NCI-H774 (cell line): ENCODE results near the gene ATXN10.

ENCODE experiments used
- DNase-seq: peaks from one replicate; lab custom pipeline; 2025; lab: John Stamatoyannopoulos, UW

ATXN10 gene

DNA sequence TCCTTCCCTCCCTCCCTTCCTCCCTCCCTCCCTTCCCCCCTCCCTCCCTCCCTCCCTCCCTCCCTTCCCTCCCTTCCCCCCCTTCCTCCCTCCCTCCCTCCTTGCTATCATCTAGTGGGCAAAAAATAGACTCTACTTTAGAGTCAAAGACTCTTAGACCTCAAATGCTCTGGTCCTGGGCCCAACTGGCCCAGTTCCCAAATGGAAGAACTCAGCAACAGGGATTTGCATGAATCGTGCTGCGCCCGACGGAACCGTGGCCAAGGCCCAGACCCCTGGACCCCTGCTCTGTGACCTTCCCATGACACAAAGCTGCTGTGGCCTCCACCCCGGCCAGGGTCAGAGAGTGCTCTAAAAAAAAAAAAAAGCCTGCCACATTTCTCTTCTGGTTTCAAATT is 207.9 kb downstream of the ATXN10 start:
- no peak for DNase-seq

DNA sequence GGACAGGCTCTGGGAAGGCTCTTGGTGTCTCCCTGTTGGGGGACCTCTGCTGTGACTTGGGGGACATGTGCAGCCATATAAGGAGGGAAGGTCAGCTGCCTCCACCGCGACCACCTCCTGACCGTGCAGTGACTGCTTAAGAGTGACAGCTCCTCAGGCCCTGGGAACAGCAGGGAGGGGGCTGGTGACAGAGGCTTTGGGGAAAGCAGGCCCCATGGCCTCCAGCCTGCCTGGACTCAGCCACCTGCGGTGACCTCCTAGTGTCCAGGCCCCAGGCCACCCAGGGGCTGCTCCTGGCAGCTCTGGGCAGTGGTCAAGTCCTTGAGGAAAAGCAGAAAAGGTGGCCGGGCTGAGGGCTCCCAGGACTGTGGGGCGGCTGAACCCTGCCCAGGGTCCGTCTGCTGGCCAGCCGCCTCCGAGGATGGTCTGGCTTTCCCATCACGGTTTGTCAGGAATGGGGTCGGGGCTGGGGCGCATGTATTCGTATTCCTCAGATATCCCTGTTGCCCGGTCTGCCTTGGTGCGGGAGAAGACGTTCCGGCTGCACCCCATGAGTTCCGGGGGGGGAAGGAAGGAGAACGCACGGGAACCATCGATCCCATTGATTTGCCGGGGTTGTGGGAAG is 208.6 kb downstream of the ATXN10 start:
- no peak for DNase-seq

DNA sequence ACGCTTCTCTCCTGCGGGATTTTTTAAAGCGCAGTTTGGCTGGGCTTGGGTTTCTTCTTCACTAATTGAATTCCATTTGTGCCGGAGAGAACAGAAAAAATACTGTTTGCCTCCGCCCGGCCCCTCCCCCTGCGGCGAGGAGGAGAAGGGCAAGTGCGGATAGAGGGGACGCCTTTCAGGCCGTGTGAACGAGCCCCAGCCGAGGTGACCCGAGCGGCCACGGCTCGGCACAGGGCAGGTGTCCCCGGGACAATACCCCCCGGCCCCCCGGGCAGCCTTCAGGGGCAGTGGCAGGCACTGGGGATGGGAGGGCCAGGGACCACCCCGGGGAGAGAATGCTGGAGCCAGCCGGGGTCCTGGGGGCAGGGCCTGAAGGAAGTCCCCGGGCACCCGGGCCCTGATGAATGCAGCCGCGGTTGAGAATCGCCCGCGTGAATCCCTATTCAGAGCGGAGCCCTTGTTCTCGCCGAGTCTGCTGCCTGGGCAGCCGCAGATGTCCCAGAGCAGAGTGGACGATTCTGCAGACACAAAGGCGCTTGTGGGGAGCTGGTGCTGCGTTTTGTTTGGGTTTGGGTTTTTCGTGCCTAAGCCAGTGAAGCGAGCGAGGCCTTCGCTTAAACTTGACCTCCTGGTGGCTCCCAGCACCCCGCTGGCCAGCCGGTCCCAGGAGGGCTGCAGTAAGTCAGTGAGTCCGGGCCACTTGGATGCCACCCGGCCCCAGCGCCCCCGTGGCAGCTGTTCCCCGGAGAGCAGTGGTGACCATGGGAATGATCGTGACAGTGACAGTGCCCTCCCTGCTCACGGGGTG is 209.3 kb downstream of the ATXN10 start:
- no peak for DNase-seq

DNA sequence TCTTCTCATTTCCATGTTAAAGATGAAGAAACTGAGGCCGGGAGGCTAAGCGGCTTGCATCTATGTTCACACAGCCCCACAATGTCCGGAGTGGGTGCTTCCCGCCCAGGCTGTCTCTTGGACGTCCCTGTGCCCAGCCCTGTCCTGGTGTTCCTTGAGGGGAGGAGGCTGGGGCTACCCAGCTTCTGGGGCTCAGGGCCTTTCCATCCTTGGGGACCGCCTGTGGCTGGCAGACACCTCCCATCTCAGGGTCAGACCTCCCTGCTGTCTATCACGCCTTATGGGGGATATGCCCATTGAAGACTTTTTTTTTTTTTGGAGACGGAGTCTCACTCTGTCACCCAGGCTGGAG is 209.9 kb downstream of the ATXN10 start:
- no peak for DNase-seq

DNA sequence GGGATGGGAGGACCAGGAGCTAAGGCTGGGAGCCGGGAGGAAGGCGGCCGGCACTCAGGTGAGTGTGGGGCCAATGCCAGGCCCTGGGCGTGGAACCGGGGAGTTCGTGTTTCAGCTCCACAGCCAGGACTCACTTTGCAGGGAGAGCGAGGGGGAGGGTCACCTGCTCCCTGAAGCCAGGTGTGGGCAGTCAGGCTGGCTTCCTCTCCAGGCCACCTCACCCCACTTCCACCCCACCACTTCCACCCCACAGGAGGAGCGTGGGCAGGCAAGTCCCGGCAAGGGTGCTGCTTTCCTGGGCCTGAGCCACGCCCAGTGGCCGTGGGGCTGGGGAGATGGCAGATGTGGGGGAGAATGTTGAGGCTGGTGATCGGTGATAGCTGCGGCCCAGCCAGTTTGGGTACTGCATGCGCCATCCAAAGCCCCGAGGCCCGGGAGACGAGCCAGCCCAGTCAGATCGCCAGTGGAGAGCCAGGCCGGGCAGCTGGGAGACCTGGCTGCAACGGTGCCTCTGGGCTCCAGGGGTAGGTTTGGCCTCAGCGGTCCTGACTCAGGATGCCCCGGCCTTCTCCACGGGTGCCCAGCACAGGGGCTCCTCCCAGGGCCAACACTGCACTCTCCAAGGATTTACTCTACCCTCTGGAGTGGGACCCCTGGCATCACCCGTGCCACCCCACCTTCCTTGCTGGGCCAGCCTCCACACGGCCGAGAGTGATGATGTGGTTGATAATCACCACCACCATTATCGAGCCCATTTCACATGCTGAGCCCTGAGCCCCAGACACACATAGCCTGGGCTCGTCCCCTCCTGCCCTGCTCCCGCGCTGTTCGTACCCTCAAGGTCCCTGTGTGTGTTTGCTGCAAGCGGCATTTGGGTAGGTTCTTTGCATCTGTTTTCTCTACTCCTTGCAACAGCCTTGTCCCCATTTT is 211.5 kb downstream of the ATXN10 start:
- DNase-seq, result no peak

DNA sequence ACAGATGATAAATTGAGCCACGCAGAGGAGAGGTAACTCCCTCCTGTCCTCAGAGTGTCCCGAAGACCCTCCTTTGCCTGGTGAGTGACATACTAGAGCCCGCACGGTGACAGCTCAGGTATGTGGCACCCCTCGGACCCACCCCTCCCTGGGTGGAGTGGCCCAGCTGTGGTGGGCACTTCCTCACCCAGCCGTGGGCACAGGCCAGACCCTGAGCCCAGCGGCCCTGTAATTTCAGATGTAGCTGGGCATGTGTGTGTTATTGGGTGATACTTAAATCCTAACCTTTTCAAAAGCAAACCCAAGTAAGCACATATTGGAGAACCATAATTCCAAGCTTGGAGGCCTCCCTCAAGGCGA is 212.2 kb downstream of the ATXN10 start:
- no peak for DNase-seq

DNA sequence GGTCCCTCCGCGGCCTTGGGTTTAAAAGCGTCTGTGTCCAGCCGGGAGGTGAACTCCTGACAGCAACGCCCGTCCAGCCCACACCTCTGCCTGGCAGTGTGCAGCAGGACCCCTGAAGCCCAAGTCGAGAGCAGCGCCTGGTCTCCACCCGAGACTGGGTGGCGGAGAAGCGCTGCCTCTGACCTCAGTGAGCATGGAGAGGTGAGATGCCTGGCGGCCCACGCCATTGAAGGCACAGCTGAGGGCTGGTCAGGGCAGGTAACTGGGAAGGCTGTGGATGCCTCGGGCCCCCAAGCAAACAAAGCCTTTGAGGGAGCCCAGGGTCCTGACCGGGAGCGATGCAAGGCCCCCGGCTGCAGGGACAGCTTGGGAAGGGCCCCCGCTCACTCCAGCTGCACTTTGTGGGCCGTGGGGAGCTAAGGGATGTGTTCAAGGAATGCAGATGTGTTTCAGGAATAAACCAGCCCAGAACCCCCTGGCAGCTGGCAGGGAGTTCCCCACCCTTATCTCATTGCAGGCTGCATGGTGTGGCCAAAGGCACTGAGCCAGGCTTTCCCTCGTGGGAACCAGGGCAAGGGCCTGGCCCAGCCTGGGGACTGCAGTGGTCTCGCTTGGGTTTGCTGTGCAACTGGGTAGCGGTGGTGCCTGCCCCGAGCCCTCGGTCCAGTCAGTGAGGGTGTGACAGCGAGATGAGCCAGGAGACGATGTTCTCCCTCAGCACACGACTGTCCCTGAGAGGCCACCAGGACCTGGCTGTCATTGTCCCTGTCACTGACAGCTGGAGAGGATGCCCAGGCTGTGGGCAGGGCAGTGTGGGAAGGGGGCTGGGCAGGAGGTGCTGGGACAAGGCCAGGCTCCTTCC is 212.8 kb downstream of the ATXN10 start:
- DNase-seq, result no peak

DNA sequence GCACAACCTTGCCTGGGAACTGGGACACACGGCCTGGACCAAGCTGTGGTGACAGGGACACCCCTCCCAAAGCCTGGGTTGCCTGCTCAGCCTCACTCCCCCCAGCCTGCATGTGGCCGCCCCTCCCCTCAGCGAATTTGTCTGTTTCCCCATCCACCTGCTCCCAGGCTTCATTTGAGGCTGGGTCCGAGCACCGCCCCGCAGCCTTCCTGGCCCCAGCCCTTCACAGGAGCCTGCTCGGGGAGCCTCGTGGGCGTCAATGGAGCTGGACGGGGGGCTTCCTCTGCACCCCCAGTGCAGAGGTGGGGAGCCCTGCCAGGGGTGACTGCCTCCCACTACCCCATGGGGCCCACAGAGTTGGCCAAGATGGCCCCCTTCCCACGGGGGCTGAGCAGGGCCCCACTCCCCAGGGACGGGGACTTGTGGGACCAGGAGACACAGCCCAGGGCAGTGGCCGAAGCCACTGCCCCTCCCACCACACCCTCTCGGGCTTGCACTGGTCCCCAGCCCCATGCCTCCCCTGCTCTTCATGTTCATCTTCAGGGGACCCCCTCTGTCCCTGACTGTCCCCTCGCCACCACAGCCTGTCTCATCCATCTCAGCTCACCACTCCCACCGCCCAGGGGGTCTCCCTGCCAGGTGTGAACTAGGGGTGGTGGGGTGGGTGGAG is 213.7 kb downstream of the ATXN10 start:
- no peak for DNase-seq

DNA sequence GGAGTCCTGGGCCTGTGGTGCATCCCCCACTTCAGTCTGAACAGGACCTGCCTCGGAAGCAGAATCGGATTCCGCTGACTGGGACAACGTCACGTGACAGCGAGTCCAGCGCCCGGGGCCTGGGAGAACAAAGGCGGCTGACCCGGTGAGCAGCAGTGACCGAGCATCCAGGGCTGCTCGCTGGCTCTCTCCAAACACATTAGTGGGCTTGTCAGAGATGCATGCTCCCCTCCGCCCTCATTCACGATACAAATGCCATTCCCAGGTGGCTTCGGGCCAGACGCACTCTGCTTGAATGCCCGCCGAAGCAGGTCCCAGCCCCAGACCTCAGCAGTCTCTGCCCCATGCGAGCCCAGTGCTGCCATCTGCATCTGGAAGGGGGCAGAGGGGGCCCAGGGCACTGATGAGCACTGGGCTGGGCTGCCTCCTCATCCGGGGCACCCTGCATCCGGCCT is 214.3 kb downstream of the ATXN10 start:
- DNase-seq, result no peak

DNA sequence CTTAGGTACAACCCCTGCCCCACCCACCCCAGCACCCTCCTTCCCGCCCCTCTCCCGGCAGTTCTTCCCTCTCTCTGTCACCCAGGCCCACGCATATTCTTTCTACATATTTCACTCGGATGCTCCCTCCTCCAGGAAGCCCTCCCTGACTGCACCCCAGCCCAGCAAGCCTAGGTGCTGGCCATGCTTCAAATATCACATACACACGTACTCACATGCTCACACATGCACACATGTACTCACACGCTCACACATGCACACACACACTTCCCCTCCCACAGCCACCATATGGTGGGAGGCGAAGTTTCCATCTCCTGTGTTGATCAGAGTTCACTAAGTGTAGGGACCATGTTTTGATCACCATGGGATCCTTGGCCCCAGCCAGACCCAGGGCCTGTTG is 214.9 kb downstream of the ATXN10 start:
- no peak for DNase-seq

DNA sequence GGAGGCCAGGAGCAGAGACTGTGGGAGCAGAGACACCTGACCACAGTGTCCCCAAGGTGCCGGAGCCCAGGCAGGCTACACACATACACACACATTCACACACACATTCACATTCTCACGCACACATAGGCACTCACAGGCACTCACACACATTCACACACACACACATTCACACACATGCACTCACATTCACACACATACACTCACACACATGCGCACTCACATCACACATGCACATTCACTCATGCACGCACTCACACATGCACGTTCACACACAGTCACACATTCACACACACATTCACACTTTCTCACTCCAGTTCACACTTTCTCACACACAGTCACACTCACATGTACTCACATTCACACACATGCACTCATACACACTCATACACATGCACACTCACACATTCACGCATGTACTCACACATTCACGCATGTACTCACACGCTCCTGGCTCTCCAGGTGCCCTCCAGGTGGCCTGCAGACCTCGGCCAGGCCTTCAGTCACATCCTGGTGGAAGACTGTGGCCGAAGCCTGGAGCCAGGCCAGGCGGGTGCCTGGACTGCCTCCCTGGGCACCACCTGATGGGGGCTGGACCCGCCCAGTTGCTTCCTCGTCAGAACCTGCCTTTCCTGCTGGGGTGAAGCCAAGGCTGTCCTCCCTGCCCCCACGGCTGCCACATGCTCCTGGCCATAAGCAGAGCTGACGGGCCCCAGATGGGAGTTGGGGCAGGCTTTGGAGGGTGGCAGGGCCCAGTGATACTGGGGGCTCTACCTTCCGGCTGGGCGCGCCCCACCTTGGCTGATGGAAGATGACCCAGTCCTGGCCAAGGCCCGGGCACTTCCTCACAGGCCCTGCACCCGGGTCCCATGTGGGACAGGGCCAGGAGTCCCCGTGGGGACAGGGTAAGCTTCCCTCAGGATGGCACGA is 215.8 kb downstream of the ATXN10 start:
- no peak for DNase-seq

DNA sequence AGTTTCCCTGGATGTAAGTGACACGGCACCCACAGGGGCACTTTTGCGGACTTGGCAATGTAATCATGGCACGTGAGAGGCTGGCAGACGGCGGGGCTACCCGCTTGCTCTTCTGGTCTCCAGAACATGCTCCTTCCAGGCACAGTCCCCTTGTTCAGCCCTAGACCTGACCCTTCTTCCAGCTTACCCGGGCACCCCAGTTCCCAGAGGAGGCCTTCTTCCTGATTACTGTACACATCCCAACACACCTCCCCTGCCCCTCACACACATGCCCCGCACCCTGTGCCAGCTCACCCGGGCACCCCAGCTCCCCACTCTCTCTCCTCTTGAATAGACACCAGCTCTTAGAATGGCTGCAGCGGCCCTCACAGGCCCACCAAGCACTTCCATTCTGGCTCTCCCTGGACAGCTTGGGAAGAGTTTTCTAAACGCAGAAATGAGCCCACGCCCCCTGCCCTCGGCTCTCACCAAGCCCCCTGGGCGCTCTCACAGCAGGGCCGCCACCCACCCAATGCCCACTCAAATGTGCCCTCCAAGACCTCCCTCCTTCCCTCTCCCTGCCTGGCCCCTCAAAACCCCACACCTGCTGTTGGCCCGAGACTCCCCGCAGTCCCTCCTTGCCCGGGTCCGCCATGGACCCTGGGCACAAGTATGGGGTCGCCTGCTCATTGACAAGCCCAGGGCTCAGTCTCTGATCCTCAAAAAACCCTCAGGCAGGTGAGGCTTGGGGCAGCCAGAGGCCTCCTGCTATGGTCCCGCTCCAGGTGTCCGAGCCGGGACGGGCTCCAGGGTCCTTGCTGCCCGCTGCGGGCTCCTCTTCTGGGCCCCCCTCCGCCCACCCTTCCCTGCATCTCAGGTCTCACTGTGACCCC is 216.8 kb downstream of the ATXN10 start:
- DNase-seq, result no peak

DNA sequence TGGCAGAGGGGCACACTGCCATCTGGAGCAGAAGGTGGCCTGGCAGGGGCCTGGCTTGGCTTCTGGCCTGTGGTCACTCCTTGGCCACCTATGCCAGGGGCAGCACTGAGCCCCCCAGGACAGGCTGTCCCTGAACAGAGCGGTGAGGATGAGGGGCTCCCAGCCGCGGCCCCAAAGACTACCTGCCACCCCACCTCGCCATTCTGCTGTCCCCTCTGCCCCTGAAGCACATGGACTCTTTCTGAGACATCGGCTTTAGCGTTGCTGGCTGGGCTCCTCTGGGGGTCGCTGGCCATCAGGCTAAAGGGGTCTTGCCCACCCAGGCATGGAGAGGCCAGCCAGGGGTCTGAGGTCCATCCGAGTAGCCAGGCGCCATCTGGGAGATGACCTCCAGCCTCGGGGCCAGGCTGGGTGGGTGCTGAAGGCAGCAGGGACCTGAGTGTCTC is 217.5 kb downstream of the ATXN10 start:
- DNase-seq, result no peak

DNA sequence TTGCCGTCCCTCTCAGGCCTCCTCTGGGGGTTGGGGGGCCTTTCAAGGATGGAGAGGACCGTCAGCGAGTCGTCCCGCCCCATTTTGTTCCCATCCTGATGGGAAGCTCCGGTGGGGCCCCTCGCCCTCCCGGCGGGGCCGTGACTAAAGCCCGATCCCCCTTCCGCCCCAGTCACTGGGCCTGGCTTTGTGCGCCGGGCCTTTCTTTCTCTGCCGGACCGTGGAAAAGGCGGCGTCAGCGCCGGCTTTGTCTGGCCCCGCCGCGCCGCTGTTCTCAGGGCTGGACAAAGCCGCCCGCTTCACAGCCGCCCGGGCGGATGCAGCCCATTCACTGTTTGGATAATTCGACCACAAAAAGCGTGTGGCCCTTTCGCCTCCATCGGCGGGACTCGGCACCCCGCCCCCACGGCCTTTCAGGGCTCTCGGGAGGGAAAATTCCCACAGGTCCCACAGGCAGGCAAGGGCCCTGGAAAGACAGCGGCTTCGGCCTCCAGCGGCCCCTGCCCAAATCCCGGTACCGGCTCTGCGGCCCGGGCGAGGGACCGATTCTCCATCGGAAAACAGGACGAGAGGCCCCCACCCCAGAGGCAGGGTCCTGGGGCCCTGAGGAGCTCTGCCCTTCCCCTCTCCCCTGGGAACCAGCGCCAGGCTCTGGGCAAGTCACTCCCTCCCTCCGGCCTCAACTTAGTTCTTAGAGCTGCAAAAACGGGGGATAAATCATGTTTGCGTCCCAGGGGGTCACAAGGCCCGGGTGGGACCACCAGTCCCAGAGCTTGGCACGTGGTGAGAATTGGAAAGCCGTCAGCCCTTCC is 218.1 kb downstream of the ATXN10 start:
- DNase-seq, result no peak

DNA sequence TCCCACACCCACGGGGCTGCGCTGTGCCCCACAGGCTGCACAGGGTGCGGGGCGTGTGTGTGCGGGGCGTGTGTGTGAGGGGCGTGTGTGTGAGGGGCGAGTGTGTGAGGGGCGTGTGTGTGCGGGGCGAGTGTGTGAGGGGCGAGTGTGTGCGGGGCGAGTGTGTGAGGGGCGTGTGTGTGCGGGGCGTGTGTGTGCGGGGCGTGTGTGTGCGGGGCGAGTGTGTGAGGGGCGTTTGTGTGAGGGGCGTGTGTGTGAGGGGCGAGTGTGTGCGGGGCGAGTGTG is 218.7 kb downstream of the ATXN10 start:
- no peak for DNase-seq

DNA sequence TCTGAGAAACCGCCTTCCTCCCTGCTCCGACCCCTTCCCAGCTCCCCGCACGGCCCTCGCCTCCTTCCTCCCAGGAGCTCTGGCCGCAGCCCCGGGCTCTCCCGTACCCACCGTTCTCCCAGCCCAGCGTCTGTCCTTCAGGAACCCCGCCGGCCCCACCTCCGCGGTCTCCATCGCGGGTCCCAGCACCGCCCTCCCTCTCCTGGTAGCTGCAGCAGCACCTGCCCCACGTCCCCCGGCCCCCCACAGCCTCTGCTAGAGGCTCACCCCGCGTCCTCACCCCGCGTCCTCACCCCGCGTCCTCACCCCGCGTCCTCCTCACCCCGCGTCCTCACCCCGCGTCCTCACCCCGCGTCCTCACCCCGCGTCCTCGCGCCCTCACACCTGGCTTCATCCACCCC is 219.4 kb downstream of the ATXN10 start:
- DNase-seq, result no peak

DNA sequence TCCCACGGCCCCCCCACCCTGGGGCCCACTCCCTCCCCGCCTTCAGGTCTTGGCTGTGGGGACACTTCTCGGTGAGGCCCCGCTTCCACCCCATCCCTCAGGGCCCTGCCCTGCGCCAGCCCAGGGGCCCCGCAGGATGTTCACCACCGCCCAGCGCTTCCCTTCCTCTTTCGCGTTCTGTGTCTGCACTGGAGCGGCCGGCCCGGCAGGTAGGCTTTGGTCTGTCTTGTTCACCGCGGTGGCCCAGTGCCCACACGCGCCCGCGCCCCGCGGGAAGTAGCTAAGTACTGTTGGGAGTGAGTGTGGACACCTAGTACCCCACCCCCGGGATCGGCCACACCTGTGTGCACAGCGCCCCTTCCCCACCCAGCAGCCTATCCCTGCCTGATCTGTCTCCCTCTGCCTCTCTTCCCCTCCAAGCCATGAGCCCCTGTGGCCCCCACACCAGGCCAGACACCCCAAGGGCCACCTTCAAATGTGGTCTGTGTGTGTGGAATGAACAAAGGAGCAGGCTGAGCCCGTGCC is 219.9 kb downstream of the ATXN10 start:
- no peak for DNase-seq

DNA sequence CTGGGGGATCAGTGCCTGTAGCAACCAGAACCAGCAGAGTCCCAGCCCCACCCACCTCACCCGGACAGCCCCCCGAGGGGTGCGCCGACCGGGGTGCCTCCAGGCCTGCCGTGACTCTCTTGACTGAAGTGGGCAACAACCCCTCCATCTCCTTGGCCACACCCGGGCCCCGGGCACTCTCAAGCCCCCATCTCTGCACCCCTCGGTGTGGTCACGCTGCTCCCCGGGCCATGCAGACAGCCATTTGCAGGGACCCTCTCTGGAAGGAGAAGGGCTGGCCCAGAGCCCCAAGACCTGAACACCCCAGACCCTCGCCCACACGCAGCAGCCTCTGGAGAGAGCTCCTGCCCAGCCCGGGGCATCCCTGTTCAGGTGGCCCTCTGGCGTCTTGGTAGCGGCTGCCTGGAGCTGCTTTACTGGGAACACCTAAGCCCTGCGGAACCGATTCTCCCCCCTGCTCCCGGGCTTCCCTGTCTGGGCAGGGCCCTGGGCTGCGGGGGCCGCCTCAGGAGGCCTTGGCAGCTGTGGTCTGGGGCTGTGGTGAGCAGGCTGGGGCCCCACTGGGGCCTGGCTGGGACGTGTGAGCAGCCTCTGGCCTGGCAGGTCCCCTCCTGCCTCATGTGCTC is 220.5 kb downstream of the ATXN10 start:
- no peak for DNase-seq
